Kidney epithelial cell (primary cell): ENCODE measurements around the gene C9orf153. TPM values are rescaled to one million over a fixed set of nuclear protein-coding genes. Genes with fewer than 3 reads are reported as not detected.

Experiments
- DNase-seq: peaks from one replicate; pipeline ENCODE4 v3.0.0-alpha.2; 2010; ENCODE audit warnings: low read depth
- H3K27me3 ChIP-seq: 2 replicates; pipeline ENCODE4 v1.6.0; 2011; ENCODE audit warnings: low read length; ENCODE audit not compliant: control insufficient read depth, insufficient read depth
- H3K36me3 ChIP-seq: 2 replicates; pipeline ENCODE4 v1.5.1; 2011; ENCODE audit warnings: low read length; ENCODE audit not compliant: control insufficient read depth, insufficient read depth
- H3K4me3 ChIP-seq: 2 replicates; pipeline ENCODE4 v1.5.1; 2011; ENCODE audit warnings: low read depth, mild to moderate bottlenecking, control low read depth, low read length
- total RNA-seq: library from RNA; depleted of rRNA; stranded (reverse); fragments of >200 nt; gene quantifications from 2 replicates; pipeline ENCODE4 v1.2.3, GENCODE V29; 2015
- TF ChIP-seq, protein P1 (sequence below): IDR thresholded peaks from 2 replicates; pipeline ENCODE4 v1.5.1; 2011; ENCODE audit warnings: mild to moderate bottlenecking, moderate library complexity, low read length, control low read depth, inconsistent platforms; ENCODE audit not compliant: insufficient read depth, poor library complexity, severe bottlenecking

Gene C9orf153
- not detected in 2 replicates for total RNA-seq

GRCh38 chr9:86259557-86259956 lies at the start of gene C9orf153:
C9orf153 (minus strand) TSS chr9:86259657; CDS start chr9:86229603, 30,054 bp downstream.
- Histone ChIP-seq H3K4me3 (no peak within 1 kb of the TSS), H3K36me3 (no peaks in the 10 kb centered on the region), H3K27me3 (no peaks in the 10 kb centered on the region)
- TF ChIP-seq, protein P1, sequence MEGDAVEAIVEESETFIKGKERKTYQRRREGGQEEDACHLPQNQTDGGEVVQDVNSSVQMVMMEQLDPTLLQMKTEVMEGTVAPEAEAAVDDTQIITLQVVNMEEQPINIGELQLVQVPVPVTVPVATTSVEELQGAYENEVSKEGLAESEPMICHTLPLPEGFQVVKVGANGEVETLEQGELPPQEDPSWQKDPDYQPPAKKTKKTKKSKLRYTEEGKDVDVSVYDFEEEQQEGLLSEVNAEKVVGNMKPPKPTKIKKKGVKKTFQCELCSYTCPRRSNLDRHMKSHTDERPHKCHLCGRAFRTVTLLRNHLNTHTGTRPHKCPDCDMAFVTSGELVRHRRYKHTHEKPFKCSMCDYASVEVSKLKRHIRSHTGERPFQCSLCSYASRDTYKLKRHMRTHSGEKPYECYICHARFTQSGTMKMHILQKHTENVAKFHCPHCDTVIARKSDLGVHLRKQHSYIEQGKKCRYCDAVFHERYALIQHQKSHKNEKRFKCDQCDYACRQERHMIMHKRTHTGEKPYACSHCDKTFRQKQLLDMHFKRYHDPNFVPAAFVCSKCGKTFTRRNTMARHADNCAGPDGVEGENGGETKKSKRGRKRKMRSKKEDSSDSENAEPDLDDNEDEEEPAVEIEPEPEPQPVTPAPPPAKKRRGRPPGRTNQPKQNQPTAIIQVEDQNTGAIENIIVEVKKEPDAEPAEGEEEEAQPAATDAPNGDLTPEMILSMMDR = no peak
- no peak for DNase-seq

GRCh38 chr9:86308687-86309086 lies 49.2 kb upstream of the C9orf153 start:
- Histone ChIP-seq H3K36me3 (peaks cover 1% of the 10 kb centered on the region), H3K27me3 (no peaks in the 10 kb centered on the region), H3K4me3 (no peak overlapping the region)
- TF ChIP-seq, protein P1 = no peak
- no peak for DNase-seq

DNA sequence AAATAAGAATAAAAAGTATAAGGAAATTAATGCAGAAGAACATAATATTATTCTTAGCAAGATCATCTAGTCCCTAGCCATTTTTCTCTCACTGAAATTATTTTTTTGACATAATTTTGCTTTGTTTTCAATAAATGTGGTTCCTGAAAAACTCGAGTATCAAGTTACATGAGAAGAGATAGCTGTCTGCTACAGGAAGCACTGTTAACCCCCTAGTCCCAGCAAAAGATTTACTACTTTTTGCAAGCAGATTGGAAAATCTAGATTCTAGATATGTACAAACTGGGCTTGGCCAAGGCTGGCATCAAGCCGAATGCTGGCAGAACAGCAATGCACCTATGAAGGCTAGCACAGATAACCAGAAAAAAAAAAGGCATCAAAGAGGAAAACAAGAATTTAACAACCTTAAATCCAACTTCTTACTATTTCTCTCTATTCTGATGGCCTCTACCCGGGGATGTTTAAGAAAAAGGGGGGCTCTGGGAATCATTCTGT lies 44.8 kb upstream of the C9orf153 start:
- Histone ChIP-seq H3K4me3 (no peak overlapping the region), H3K27me3 (no peaks in the 10 kb centered on the region), H3K36me3 (peaks cover 1% of the 10 kb centered on the region)
- no peak for DNase-seq
- TF ChIP-seq, protein P1 = no peak

GRCh38 chr9:86303316-86303975 lies 44.0 kb upstream of the C9orf153 start:
- peaks cover 1% of the 10 kb centered on the region for H3K36me3 ChIP-seq
- H3K4me3 ChIP-seq = no peak overlapping the region
- TF ChIP-seq, protein P1 = no peak
- DNase-seq = no peak
- no peaks in the 10 kb centered on the region for H3K27me3 ChIP-seq

- Histone ChIP-seq H3K27me3 (no peaks in the 10 kb centered on the region), H3K36me3 (peaks cover 1% of the 10 kb centered on the region), H3K4me3 (no peak overlapping the region)
- no peak for DNase-seq
- TF ChIP-seq, protein P1 = no peak
Measured at GRCh38 chr9:86301686-86302085, 42.2 kb upstream of the C9orf153 start.

DNA sequence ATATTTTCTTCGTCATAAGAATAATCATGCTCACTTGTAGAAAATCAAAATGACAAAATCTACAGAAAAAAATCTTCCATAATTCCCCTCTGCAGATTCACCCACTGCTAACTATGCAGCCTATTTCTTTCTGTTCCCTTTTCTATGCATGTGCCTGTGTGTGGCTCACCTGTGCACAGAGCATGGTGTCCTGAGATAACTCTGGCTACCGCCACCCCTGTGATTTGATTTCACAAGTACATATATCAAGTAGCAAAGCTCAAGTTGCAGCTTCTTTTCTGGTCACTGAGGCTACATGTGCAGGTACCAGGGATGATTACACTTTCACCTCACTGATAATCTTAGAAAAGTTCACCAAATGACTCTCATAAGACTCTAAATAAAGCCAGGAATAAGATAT lies 41.2 kb upstream of the C9orf153 start:
- no peak overlapping the region for H3K4me3 ChIP-seq
- TF ChIP-seq, protein P1 = no peak
- no peak for DNase-seq
- H3K36me3 ChIP-seq = peaks cover 1% of the 10 kb centered on the region
- H3K27me3 ChIP-seq = no peaks in the 10 kb centered on the region
